ENCODE data around the gene RFX7. TPM values are rescaled to one million over a fixed set of nuclear protein-coding genes. Genes with fewer than 3 reads are reported as not detected.

RFX7 gene
- total RNA-seq, 2 experiments from 2014 or later: 33.8 to 42.5 TPM

DNA sequence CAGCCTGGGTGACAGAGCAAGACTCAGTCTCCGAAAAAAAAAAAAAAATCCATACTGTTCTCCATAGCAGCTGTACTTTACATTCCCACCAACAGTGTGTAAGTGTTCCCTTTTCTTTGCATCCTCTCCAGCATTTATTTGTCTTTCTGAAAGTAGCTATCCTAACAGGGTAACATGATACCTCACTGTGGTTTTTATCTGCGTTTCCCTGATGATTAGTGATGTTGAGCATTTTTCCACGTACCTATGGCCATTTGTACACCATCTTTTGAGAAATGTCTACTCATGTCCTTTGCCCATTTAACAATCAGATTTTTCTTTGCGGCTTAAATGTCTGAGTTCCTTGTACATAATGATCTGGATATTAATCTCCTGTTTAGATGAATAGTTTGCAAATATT is 119.3 kb downstream of the RFX7 start:
- no peak for DNase-seq
- H3K9me3 Mint-ChIP-seq: peaks cover 55% of the 10 kb centered on the region
- H3K4me1 Mint-ChIP-seq: no peaks in the 10 kb centered on the region
- no peak overlapping the region for H3K4me3 Mint-ChIP-seq
- ChIA-PET POLR2A (no interaction called here), CTCF (no interaction called here)
- H3K27ac Mint-ChIP-seq: no peak overlapping the region
- H3K36me3 Mint-ChIP-seq (ENCODE audit: low read depth): peaks cover 71% of the 10 kb centered on the region
- H3K27me3 Mint-ChIP-seq: no peaks in the 10 kb centered on the region

DNA sequence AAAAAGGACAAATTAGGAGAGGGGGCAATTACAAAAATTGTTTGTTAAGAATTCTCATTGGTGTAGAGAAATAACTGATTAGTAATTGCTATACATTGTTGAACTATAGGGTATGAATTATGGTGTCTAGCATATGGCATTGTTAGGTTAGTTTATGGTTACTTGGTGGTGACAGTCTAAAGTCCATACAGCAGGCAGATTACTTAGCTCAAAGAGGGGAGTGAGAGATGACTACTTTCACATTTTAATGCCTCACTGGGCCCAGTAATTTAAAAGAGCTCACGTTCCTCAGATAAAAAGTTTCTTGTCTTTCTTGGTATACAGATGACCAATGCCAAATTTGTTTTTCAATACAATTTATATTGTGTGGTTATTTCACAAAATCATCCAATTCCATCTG is 137.8 kb downstream of the RFX7 start:
- Mint-ChIP-seq H3K4me1 (peaks cover 2% of the 10 kb centered on the region), H3K9me3 (no peaks in the 10 kb centered on the region), H3K27ac (no peak overlapping the region), H3K36me3 (ENCODE audit: low read depth) (peaks cover 17% of the 10 kb centered on the region), H3K4me3 (no peak overlapping the region), H3K27me3 (no peaks in the 10 kb centered on the region)
- CTCF ChIA-PET: no interaction called here
- POLR2A ChIA-PET: no interaction called here
- no peak for DNase-seq

DNA sequence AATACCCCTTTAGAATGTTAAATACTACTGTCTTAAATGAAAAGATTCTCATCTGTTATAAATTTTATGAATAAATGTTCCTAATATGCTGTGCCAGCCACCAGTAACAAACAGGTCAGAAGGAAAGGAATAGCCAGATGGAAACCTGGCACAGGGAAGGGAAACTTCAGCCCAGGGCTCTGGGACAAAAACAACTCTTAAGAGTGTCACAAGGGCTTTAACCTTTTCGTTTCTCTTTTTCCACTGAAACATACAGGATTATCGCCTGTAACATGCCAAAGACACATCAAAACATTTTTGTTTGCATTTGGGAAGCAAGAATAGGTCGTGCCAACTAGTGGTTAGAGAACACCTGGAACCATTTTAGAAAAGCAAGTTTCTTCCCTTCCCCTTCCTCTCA is 141.2 kb downstream of the RFX7 start:
- H3K27ac Mint-ChIP-seq: no peak overlapping the region
- H3K36me3 Mint-ChIP-seq (ENCODE audit: low read depth): peaks cover 23% of the 10 kb centered on the region
- H3K9me3 Mint-ChIP-seq: no peaks in the 10 kb centered on the region
- POLR2A ChIA-PET: no interaction called here
- H3K4me3 Mint-ChIP-seq: no peak overlapping the region
- no peaks in the 10 kb centered on the region for H3K27me3 Mint-ChIP-seq
- CTCF ChIA-PET: interaction anchor here (0.5 to 0.6 kb wide), 2 partner anchors 262 to 474 kb away, joined by 3 read pairs; no protein-coding TSS in a partner anchor
- no peak for DNase-seq
- H3K4me1 Mint-ChIP-seq: no peaks in the 10 kb centered on the region

DNA sequence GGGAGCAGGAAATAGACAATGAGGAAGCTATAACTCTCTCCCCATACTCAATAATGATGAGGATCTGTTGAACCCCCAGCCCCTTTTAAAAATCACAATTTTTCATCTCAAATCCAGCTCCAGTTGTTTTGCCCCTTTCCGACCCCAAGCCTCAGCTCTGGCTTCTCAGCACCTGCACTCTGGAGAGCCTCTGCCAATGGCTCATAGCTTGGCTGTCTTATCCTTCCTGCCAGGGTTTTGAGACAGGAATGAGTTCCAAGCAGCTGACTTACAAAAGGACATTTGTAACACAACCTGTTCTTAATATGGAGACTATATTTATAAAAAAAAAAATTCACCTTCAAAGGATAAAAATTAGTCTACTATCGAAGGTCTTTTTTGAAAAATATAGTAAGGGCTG is 144.4 kb downstream of the RFX7 start:
- ChIA-PET POLR2A (no interaction called here), CTCF (no interaction called here)

DNA sequence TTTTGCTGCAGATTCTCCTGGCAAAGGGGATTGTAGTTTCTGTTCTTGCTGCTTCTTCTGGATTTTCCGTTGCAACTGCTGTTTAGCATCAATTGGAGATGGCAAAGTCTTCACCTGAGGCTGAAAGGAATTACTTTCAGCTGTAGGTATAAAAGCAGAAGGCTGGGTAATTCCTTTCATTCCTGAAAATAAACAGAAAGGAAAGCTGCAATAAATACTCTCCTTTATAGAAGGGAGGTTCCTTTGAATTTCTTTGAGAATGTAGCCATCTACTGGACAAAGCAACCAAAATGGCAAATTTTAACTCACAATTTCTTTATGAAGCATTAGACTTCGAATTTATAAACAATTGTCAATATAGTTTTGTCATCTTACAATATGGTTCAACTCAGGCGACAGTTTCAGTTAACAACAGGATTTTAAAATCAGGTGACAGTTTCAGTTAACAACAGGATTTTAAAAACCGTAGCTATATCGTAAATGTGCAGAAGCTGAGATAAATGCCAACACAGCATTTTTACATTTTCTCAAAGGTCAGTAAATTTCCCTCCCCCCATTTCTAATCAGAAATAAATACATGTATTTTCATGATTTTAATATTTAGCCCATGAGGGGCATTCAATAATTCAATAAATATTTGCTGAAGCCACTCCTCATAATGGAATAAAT is 145.3 kb downstream of the RFX7 start:
- POLR2A ChIA-PET: no interaction called here
- CTCF ChIA-PET: interaction anchor here (0.6 to 1.0 kb wide), 2 partner anchors 13 to 155 kb away, joined by 3 read pairs; no protein-coding TSS in a partner anchor
- peaks cover 51% of the 10 kb centered on the region for H3K36me3 Mint-ChIP-seq (ENCODE audit: low read depth)

More for the DNA sequence above, 144.4 kb downstream of the RFX7 start:
- Mint-ChIP-seq H3K4me1 (no peaks in the 10 kb centered on the region), H3K27me3 (no peaks in the 10 kb centered on the region), H3K27ac (no peak overlapping the region), H3K9me3 (no peaks in the 10 kb centered on the region), H3K36me3 (ENCODE audit: low read depth) (peaks cover 43% of the 10 kb centered on the region), H3K4me3 (no peak overlapping the region)
- no peak for DNase-seq

DNA sequence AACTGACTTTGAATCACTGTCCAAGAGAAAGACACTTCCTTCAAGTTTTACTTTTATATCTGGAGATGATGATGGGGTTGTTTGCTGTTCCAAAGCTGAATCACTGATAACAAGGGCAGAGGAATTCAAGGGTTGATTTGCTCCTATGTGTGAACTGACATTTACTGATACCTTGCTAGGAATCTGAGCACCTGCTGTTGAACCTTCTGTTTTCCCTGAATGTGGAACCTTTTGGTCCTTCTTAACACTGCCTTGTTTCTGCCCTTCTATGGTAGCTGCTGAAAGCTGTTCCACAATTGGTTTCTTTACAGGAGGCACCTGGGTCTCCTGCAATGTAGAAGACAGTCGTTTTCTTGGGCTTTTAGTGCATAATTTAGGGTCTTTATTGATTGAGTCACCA is 148.3 kb downstream of the RFX7 start:
- POLR2A ChIA-PET: no interaction called here

More for the DNA sequence above, 145.3 kb downstream of the RFX7 start:
- Mint-ChIP-seq H3K9me3 (no peaks in the 10 kb centered on the region), H3K4me3 (no peak overlapping the region), H3K4me1 (no peaks in the 10 kb centered on the region), H3K27ac (no peak overlapping the region), H3K27me3 (no peaks in the 10 kb centered on the region)
- no peak for DNase-seq

DNA sequence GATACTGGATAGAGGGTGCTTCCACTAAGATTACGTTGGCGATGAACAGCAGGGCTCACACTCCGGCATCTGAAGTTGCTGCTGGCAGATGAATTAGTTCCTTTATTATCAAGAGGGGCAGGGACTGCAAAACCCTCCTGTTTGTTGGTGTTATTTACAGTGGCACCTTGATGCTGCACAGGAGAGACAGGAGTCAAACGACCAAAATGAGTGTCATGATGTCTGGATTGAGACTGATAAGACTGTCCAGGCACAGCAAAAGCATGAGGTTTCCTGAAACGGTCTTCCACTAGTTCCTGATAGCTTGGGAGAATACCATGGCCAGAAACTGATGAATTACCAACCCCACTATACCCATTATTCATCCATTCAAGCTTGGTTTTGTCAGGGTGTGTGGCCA is 149.5 kb downstream of the RFX7 start:
- CTCF ChIA-PET: interaction anchor here (0.6 kb wide), 1 partner anchor 119 kb away, joined by 3 read pairs; no protein-coding TSS in a partner anchor
- peaks cover 8% of the 10 kb centered on the region for H3K4me1 Mint-ChIP-seq
- H3K9me3 Mint-ChIP-seq: no peaks in the 10 kb centered on the region
- no peaks in the 10 kb centered on the region for H3K27me3 Mint-ChIP-seq
- no peak overlapping the region for H3K4me3 Mint-ChIP-seq
- H3K27ac Mint-ChIP-seq: no peak overlapping the region
- DNase-seq: no peak
- peaks cover 63% of the 10 kb centered on the region for H3K36me3 Mint-ChIP-seq (ENCODE audit: low read depth)
- POLR2A ChIA-PET: no interaction called here

More for the DNA sequence above, 148.3 kb downstream of the RFX7 start:
- Mint-ChIP-seq H3K27ac (no peak overlapping the region), H3K9me3 (no peaks in the 10 kb centered on the region), H3K4me3 (no peak overlapping the region), H3K4me1 (no peaks in the 10 kb centered on the region), H3K27me3 (no peaks in the 10 kb centered on the region), H3K36me3 (ENCODE audit: low read depth) (peaks cover 59% of the 10 kb centered on the region)
- CTCF ChIA-PET: no interaction called here
- DNase-seq: no peak

DNA sequence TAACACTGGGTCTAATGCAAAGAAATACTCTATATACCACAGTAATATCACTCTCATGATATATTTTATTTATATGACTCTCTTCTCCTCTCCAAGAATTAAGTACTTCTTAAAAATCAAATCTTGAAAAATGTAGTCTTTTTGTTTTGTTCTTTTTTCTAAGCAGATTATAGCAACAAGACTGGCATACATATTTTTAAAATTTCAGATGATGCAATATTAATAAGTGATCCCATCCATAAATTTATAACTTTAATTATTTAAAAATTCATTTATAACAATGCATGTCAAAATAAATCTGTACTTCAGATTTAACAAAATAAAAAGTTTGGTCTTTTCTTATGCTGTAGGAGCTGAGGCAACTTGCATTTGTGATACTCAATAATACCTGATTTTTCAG is 155.3 kb downstream of the RFX7 start:
- ChIA-PET POLR2A (no interaction called here), CTCF (no interaction called here)
- peaks cover 20% of the 10 kb centered on the region for H3K36me3 Mint-ChIP-seq (ENCODE audit: low read depth)
- no peak overlapping the region for H3K27ac Mint-ChIP-seq
- DNase-seq: no peak
- peaks cover 14% of the 10 kb centered on the region for H3K4me1 Mint-ChIP-seq
- H3K27me3 Mint-ChIP-seq: no peaks in the 10 kb centered on the region
- H3K4me3 Mint-ChIP-seq: no peak overlapping the region
- H3K9me3 Mint-ChIP-seq: peaks cover 2% of the 10 kb centered on the region

DNA sequence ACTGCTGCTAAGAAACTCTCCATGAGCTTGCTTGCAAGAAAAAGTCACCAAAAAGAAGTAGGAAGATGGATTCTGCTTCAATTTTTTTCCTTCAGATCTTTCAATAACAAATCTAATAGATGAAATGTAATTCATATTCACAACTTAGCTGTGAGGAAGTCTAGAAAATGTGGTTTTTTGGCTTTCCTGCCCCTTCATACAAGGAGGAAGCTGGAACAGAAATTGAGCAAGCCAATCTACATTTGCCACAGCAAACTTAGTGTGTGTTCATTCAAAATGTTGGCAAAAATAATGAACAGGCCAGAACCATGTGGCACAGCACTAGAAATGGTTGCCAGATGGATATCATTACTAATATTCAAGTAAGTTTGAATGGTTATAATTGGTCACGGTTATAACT is 157.1 kb downstream of the RFX7 start:
- Mint-ChIP-seq H3K27ac (no peak overlapping the region), H3K36me3 (ENCODE audit: low read depth) (peaks cover 10% of the 10 kb centered on the region), H3K4me1 (peaks cover 14% of the 10 kb centered on the region), H3K27me3 (no peaks in the 10 kb centered on the region), H3K9me3 (peaks cover 2% of the 10 kb centered on the region), H3K4me3 (no peak overlapping the region)
- ChIA-PET POLR2A (no interaction called here), CTCF (interaction anchor here (0.6 to 0.8 kb wide), 2 partner anchors 28 to 32 kb away, joined by 3 read pairs; no protein-coding TSS in a partner anchor)
- no peak for DNase-seq

DNA sequence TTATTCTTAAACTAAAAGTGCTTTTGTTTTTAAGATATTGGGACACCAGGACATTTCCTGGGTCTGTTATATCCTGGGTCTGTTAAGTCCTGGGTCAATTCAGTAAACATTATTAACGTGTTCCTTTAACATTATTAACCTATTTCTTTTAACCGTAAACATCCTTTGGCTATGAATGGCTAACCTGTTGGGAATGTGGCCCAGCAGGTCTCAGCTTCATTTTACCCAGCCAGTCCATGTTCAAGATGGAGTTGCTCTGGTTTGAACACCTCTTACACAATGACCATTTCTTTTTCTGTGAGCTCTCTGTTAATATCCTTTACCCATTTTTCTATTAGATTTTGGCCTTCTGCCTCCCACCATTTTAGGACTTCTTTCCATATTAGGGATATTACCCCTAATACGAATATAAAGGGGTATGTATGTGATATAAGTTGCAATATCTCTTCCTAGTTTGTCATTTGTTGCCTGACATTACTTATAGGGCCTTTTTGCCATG is 161.4 kb downstream of the RFX7 start:
- POLR2A ChIA-PET: no interaction called here
- CTCF ChIA-PET: interaction anchor here (0.6 kb wide), 1 partner anchor 226 kb away, joined by 3 read pairs; no protein-coding TSS in a partner anchor
- no peak for DNase-seq
- Mint-ChIP-seq H3K27ac (no peak overlapping the region), H3K27me3 (peaks cover 5% of the 10 kb centered on the region), H3K36me3 (ENCODE audit: low read depth) (no peaks in the 10 kb centered on the region), H3K9me3 (peaks cover 2% of the 10 kb centered on the region), H3K4me1 (peaks cover 7% of the 10 kb centered on the region), H3K4me3 (no peak overlapping the region)

DNA sequence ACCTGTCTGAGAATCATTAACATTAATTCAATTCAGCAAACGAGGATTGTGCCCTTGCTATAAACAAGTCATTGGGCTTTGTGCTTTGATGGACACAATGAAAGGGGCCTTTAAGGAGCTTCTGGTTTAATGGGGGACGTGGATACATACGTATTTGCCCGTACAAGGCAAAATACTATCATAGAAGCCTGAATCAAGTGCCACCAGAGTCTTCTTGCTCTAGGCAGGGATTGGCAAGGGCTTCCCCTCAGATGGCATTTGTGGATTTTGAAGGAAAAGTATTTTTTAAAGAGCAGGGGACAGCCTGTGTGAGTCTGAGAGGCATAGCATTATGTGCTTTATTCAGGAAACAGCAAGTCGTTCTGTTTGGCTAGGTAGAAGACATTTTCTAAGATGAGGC is 166.6 kb downstream of the RFX7 start:
- H3K27me3 Mint-ChIP-seq: peaks cover 5% of the 10 kb centered on the region
- ChIA-PET POLR2A (no interaction called here), CTCF (no interaction called here)
- no peaks in the 10 kb centered on the region for H3K4me1 Mint-ChIP-seq
- no peak for DNase-seq
- H3K4me3 Mint-ChIP-seq: no peak overlapping the region
- H3K27ac Mint-ChIP-seq: no peak overlapping the region
- no peaks in the 10 kb centered on the region for H3K36me3 Mint-ChIP-seq (ENCODE audit: low read depth)
- H3K9me3 Mint-ChIP-seq: no peaks in the 10 kb centered on the region

DNA sequence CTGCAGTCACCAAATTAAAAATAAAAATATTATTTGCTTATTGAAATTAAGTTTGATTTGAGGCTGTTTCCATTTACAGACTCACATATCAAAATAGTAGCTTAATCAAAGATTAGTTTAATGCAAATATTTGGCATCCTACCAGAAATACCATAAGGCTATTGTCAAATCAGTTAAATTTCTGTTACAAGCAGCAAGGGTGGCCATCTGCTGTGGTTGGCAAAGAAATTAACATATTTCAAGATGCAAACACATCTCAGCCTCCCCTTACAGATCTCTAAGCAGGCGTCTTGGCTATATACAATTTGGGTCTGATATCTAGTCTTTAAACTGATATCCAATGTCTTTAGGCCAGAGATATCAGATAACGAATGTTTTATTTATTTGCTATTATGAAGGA is 167.0 kb downstream of the RFX7 start:
- CTCF ChIA-PET: no interaction called here
- Mint-ChIP-seq H3K36me3 (ENCODE audit: low read depth) (no peaks in the 10 kb centered on the region), H3K27ac (no peak overlapping the region), H3K4me1 (no peaks in the 10 kb centered on the region), H3K27me3 (peaks cover 5% of the 10 kb centered on the region), H3K9me3 (no peaks in the 10 kb centered on the region), H3K4me3 (no peak overlapping the region)
- DNase-seq: no peak
- POLR2A ChIA-PET: no interaction called here

DNA sequence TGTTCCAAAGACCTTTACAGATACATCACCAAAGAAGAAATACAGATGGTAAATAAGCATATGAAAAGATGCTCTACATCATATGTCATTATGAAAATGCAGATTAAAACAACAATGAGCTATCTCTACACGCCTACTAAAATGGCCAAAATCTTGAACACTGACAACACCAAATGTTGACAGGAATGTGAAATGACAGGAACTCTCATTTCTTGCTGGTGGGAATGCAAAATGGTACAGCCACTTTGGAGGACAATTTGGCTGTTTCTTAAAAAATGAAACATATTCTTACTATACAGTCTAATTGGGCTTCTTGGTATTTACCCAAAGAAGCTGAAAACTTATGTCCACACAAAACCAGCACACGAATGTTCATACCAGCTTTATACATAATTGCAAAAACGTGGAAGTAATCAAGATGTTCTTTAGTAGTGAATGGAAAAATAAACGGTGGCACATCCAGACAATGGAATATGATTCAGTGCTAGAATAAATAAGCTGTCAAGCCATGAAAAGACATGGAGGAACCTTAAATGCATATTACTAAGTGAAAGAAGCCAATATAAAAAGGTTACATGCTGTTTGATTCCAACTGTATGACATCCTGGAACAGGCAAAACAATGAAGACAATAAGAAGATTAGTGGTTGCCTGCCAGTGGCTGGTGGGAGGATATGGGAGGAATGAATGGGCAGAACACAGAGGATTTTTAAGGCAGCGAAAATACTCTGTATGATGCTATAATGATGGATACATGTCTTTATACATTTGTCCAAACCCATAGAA is 169.0 kb downstream of the RFX7 start:
- H3K9me3 Mint-ChIP-seq: no peaks in the 10 kb centered on the region
- H3K4me1 Mint-ChIP-seq: no peaks in the 10 kb centered on the region
- no peak for DNase-seq
- H3K27ac Mint-ChIP-seq: no peak overlapping the region
- no peaks in the 10 kb centered on the region for H3K36me3 Mint-ChIP-seq (ENCODE audit: low read depth)
- H3K27me3 Mint-ChIP-seq: peaks cover 1% of the 10 kb centered on the region
- CTCF ChIA-PET: interaction anchor here (0.6 kb wide), 1 partner anchor 202 kb away, joined by 3 read pairs; no protein-coding TSS in a partner anchor
- POLR2A ChIA-PET: no interaction called here
- H3K4me3 Mint-ChIP-seq: no peak overlapping the region
